GM23338 (cell line): ENCODE measurements around the gene MAP3K5. TPM values are rescaled to one million over a fixed set of nuclear protein-coding genes. Genes with fewer than 3 reads are reported as not detected.

Experiments
- ATAC-seq: fragments of 200-7000 bp; cut with Tn5 transposase; 3 replicates; pipeline ENCODE4 v1.9.1; 2020
- DNase-seq: peaks from one replicate; pipeline ENCODE4 v3.0.0-alpha.2; 2015; ENCODE audit warnings: low spot score
- H2AFZ ChIP-seq: fragments of 200-600 bp; sonication (generic); 2 replicates; pipeline ENCODE4 v1.8.0; 2016; ENCODE audit warnings: antibody characterized with exemption, mild to moderate bottlenecking, moderate library complexity
- H3F3A ChIP-seq: fragments of 200-600 bp; sonication (generic); replicated peaks from 2 replicates; pipeline ENCODE4 v1.8.0; 2017; ENCODE audit warnings: antibody characterized with exemption, mixed run types, low read depth
- H3K27ac ChIP-seq: fragments of 200-600 bp; sonication (generic); 2 replicates; pipeline ENCODE4 v1.6.1; 2016; ENCODE audit warnings: low read depth
- H3K27me3 ChIP-seq: fragments of 200-600 bp; sonication (generic); 2 replicates; pipeline ENCODE4 v1.8.0; 2016; ENCODE audit warnings: mild to moderate bottlenecking, mixed run types, moderate library complexity; ENCODE audit not compliant: insufficient read depth
- H3K36me3 ChIP-seq: fragments of 200-600 bp; sonication (generic); 2 replicates; pipeline ENCODE4 v1.8.0; 2016; ENCODE audit warnings: mild to moderate bottlenecking; ENCODE audit not compliant: insufficient read depth
- H3K4me1 ChIP-seq: fragments of 200-600 bp; sonication (generic); 2 replicates; pipeline ENCODE4 v1.8.0; 2016; ENCODE audit warnings: mild to moderate bottlenecking, moderate library complexity; ENCODE audit not compliant: insufficient read depth
- H3K4me2 ChIP-seq: fragments of 200-600 bp; sonication (generic); 2 replicates; pipeline ENCODE4 v1.7.1; 2017; ENCODE audit warnings: mixed run types
- H3K4me3 ChIP-seq: fragments of 200-600 bp; sonication (generic); 2 replicates; pipeline ENCODE4 v1.6.1; 2016; ENCODE audit warnings: mixed run types
- H3K79me2 ChIP-seq: fragments of 200-600 bp; sonication (generic); replicated peaks from 2 replicates; pipeline ENCODE4 v1.8.0; 2017; ENCODE audit warnings: mild to moderate bottlenecking; ENCODE audit not compliant: insufficient read depth
- H3K9me2 ChIP-seq: fragments of 200-600 bp; sonication (generic); 2 replicates; pipeline ENCODE4 v1.8.0; 2017; ENCODE audit not compliant: insufficient read depth
- H4K20me1 ChIP-seq: fragments of 200-600 bp; sonication (generic); replicated peaks from 2 replicates; pipeline ENCODE4 v1.8.0; 2017; ENCODE audit warnings: mild to moderate bottlenecking; ENCODE audit not compliant: insufficient read depth
- H3K27ac Mint-ChIP-seq: 2 replicates; pipeline ENCODE4 v1.8.0; 2020; ENCODE audit warnings: inconsistent platforms, mild to moderate bottlenecking, moderate library complexity, mixed read lengths
- H3K27me3 Mint-ChIP-seq: 3 replicates; pipeline ENCODE4 v1.8.0; 2022; ENCODE audit warnings: low read depth, mild to moderate bottlenecking, moderate library complexity, mixed read lengths, inconsistent platforms; ENCODE audit not compliant: insufficient read depth, poor library complexity
- H3K36me3 Mint-ChIP-seq: 3 replicates; pipeline ENCODE4 v1.8.0; 2021; ENCODE audit warnings: low read depth, mild to moderate bottlenecking, inconsistent platforms, moderate library complexity, mixed read lengths
- H3K4me1 Mint-ChIP-seq: 3 replicates; pipeline ENCODE4 v1.8.0; 2020; ENCODE audit warnings: mild to moderate bottlenecking, inconsistent platforms, mixed read lengths
- H3K4me3 Mint-ChIP-seq: 3 replicates; pipeline ENCODE4 v1.8.0; 2021; ENCODE audit warnings: moderate library complexity, mild to moderate bottlenecking, inconsistent platforms, mixed read lengths
- H3K9me3 Mint-ChIP-seq: 3 replicates; pipeline ENCODE4 v1.8.0; 2020; ENCODE audit warnings: moderate library complexity, mild to moderate bottlenecking, inconsistent platforms, mixed read lengths
- CREB1 ChIP-seq: fragments of 250-450 bp; sonication (Bioruptor Pico); IDR thresholded peaks from 2 replicates; pipeline ENCODE4 v1.5.0; 2020; ENCODE audit warnings: low read depth, mild to moderate bottlenecking, moderate library complexity
- EZH2 ChIP-seq: fragments of 200-600 bp; sonication (generic); IDR thresholded peaks from one replicate; pipeline ENCODE4 v1.8.0; 2017; ENCODE audit warnings: antibody characterized with exemption, mild to moderate bottlenecking, low read depth; ENCODE audit not compliant: unreplicated experiment
- EZH2phosphoT487 ChIP-seq: fragments of 200-600 bp; sonication (generic); IDR thresholded peaks from one replicate; pipeline ENCODE4 v1.8.1; 2018; ENCODE audit warnings: antibody characterized with exemption; ENCODE audit not compliant: unreplicated experiment
- JUNB ChIP-seq: IDR thresholded peaks from one replicate; pipeline ENCODE4 v1.6.1; 2016; ENCODE audit warnings: antibody characterized with exemption; ENCODE audit not compliant: unreplicated experiment
- NANOG ChIP-seq: IDR thresholded peaks from 2 replicates; pipeline ENCODE4 v1.6.1; 2016; ENCODE audit warnings: antibody characterized with exemption, borderline replicate concordance
- POLR2AphosphoS5 ChIP-seq: IDR thresholded peaks from 2 replicates; pipeline ENCODE4 v1.6.1; 2016; ENCODE audit warnings: antibody characterized with exemption, low read depth
- STAT1 ChIP-seq: IDR thresholded peaks from one replicate; pipeline ENCODE4 v1.6.1; 2016; ENCODE audit warnings: antibody characterized with exemption; ENCODE audit not compliant: unreplicated experiment
- ZNF114 ChIP-seq: fragments of 250-450 bp; sonication (Bioruptor Pico); IDR thresholded peaks from 2 replicates; pipeline ENCODE4 v1.5.0; 2020; ENCODE audit warnings: mild to moderate bottlenecking, moderate library complexity
- ZNF331 ChIP-seq: fragments of 250-450 bp; sonication (Bioruptor Pico); IDR thresholded peaks from 2 replicates; pipeline ENCODE4 v1.5.0; 2020; ENCODE audit warnings: low read depth, mild to moderate bottlenecking, moderate library complexity
- polyA plus RNA-seq: library from polyadenylated mRNA; unstranded; fragments of >200 nt; fragmentation: Nextera tagmentation; extraction: Ambion mirVana; gene quantifications from 2 replicates; pipeline ENCODE4 v1.2.1, GENCODE V29; 2016
- total RNA-seq: library from RNA; depleted of rRNA; stranded (reverse); fragments of >200 nt; shearing (Covaris generic); gene quantifications from 2 replicates; pipeline ENCODE4 v1.2.3, GENCODE V29; 2014
- TF ChIP-seq, protein P1 (sequence below): fragments of 250-450 bp; sonication (Bioruptor Pico); IDR thresholded peaks from 2 replicates; pipeline ENCODE4 v1.5.0; 2020; ENCODE audit warnings: mild to moderate bottlenecking, moderate library complexity
- TF ChIP-seq, protein P2 (sequence below): IDR thresholded peaks from 2 replicates; pipeline ENCODE4 v1.6.1; 2016; ENCODE audit warnings: antibody characterized with exemption
- TF ChIP-seq, protein P3 (sequence below): IDR thresholded peaks from one replicate; pipeline ENCODE4 v1.6.1; 2018; ENCODE audit warnings: antibody characterized with exemption; ENCODE audit not compliant: unreplicated experiment
- TF ChIP-seq, protein P4 (sequence below), 2 experiments: fragments of 200-600 bp in 1 of 2; sonication (generic) in 1 of 2; conservative IDR thresholded peaks; 2 replicates each; pipeline versions ENCODE4 v1.5.1 to v1.6.1; 2016 to 2017; ENCODE audit warnings: antibody characterized with exemption in 2 of 2, low read depth in 2 of 2, mild to moderate bottlenecking in 2 of 2, moderate library complexity in 1 of 2

MAP3K5 gene
- total and polyA plus RNA-seq, 2 experiments from 2014 or later, result 0.76 to 2.8 TPM

DNA sequence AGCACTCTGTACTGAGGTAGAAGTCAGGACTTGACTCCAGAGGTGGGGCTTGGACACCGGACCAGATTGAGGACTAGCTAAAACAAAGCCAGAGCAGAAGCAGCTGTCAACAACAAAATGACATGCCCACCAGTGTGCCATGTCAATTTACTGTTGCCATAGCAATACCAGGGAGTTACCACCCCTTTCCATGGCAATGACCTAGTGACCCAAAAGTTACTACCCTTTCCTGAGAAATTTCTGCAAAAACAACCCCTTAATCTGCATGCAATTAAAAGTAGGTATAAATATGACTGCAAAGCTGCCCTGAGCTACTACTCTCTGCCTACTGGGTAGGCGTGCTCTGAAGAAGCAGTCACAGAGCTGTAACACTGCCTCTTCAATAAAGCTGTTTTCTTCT, 21.0 kb downstream of the MAP3K5 start:
- TF ChIP-seq STAT1 (no peak), NANOG (no peak), POLR2AphosphoS5 (no peak), CREB1 (CRISPR knock-in tag) (no peak), ZNF331 (CRISPR knock-in tag) (no peak), EZH2 (no peak), ZNF114 (CRISPR knock-in tag) (no peak), EZH2phosphoT487 (no peak), JUNB (no peak)
- TF ChIP-seq, protein P1, sequence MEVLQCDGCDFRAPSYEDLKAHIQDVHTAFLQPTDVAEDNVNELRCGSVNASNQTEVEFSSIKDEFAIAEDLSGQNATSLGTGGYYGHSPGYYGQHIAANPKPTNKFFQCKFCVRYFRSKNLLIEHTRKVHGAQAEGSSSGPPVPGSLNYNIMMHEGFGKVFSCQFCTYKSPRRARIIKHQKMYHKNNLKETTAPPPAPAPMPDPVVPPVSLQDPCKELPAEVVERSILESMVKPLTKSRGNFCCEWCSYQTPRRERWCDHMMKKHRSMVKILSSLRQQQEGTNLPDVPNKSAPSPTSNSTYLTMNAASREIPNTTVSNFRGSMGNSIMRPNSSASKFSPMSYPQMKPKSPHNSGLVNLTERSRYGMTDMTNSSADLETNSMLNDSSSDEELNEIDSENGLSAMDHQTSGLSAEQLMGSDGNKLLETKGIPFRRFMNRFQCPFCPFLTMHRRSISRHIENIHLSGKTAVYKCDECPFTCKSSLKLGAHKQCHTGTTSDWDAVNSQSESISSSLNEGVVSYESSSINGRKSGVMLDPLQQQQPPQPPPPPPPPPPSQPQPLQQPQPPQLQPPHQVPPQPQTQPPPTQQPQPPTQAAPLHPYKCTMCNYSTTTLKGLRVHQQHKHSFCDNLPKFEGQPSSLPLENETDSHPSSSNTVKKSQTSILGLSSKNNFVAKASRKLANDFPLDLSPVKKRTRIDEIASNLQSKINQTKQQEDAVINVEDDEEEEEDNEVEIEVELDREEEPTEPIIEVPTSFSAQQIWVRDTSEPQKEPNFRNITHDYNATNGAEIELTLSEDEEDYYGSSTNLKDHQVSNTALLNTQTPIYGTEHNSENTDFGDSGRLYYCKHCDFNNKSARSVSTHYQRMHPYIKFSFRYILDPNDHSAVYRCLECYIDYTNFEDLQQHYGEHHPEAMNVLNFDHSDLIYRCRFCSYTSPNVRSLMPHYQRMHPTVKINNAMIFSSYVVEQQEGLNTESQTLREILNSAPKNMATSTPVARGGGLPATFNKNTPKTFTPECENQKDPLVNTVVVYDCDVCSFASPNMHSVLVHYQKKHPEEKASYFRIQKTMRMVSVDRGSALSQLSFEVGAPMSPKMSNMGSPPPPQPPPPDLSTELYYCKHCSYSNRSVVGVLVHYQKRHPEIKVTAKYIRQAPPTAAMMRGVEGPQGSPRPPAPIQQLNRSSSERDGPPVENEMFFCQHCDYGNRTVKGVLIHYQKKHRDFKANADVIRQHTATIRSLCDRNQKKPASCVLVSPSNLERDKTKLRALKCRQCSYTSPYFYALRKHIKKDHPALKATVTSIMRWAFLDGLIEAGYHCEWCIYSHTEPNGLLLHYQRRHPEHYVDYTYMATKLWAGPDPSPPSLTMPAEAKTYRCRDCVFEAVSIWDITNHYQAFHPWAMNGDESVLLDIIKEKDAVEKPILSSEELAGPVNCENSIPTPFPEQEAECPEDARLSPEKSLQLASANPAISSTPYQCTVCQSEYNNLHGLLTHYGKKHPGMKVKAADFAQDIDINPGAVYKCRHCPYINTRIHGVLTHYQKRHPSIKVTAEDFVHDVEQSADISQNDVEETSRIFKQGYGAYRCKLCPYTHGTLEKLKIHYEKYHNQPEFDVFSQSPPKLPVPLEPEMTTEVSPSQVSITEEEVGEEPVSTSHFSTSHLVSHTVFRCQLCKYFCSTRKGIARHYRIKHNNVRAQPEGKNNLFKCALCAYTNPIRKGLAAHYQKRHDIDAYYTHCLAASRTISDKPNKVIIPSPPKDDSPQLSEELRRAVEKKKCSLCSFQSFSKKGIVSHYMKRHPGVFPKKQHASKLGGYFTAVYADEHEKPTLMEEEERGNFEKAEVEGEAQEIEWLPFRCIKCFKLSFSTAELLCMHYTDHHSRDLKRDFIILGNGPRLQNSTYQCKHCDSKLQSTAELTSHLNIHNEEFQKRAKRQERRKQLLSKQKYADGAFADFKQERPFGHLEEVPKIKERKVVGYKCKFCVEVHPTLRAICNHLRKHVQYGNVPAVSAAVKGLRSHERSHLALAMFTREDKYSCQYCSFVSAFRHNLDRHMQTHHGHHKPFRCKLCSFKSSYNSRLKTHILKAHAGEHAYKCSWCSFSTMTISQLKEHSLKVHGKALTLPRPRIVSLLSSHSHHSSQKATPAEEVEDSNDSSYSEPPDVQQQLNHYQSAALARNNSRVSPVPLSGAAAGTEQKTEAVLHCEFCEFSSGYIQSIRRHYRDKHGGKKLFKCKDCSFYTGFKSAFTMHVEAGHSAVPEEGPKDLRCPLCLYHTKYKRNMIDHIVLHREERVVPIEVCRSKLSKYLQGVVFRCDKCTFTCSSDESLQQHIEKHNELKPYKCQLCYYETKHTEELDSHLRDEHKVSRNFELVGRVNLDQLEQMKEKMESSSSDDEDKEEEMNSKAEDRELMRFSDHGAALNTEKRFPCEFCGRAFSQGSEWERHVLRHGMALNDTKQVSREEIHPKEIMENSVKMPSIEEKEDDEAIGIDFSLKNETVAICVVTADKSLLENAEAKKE (CRISPR knock-in tag), result no peak
- TF ChIP-seq, protein P2, sequence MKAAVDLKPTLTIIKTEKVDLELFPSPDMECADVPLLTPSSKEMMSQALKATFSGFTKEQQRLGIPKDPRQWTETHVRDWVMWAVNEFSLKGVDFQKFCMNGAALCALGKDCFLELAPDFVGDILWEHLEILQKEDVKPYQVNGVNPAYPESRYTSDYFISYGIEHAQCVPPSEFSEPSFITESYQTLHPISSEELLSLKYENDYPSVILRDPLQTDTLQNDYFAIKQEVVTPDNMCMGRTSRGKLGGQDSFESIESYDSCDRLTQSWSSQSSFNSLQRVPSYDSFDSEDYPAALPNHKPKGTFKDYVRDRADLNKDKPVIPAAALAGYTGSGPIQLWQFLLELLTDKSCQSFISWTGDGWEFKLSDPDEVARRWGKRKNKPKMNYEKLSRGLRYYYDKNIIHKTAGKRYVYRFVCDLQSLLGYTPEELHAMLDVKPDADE, result no peak
- TF ChIP-seq, protein P3, sequence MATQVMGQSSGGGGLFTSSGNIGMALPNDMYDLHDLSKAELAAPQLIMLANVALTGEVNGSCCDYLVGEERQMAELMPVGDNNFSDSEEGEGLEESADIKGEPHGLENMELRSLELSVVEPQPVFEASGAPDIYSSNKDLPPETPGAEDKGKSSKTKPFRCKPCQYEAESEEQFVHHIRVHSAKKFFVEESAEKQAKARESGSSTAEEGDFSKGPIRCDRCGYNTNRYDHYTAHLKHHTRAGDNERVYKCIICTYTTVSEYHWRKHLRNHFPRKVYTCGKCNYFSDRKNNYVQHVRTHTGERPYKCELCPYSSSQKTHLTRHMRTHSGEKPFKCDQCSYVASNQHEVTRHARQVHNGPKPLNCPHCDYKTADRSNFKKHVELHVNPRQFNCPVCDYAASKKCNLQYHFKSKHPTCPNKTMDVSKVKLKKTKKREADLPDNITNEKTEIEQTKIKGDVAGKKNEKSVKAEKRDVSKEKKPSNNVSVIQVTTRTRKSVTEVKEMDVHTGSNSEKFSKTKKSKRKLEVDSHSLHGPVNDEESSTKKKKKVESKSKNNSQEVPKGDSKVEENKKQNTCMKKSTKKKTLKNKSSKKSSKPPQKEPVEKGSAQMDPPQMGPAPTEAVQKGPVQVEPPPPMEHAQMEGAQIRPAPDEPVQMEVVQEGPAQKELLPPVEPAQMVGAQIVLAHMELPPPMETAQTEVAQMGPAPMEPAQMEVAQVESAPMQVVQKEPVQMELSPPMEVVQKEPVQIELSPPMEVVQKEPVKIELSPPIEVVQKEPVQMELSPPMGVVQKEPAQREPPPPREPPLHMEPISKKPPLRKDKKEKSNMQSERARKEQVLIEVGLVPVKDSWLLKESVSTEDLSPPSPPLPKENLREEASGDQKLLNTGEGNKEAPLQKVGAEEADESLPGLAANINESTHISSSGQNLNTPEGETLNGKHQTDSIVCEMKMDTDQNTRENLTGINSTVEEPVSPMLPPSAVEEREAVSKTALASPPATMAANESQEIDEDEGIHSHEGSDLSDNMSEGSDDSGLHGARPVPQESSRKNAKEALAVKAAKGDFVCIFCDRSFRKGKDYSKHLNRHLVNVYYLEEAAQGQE, result no peak
- TF ChIP-seq, protein P4, sequence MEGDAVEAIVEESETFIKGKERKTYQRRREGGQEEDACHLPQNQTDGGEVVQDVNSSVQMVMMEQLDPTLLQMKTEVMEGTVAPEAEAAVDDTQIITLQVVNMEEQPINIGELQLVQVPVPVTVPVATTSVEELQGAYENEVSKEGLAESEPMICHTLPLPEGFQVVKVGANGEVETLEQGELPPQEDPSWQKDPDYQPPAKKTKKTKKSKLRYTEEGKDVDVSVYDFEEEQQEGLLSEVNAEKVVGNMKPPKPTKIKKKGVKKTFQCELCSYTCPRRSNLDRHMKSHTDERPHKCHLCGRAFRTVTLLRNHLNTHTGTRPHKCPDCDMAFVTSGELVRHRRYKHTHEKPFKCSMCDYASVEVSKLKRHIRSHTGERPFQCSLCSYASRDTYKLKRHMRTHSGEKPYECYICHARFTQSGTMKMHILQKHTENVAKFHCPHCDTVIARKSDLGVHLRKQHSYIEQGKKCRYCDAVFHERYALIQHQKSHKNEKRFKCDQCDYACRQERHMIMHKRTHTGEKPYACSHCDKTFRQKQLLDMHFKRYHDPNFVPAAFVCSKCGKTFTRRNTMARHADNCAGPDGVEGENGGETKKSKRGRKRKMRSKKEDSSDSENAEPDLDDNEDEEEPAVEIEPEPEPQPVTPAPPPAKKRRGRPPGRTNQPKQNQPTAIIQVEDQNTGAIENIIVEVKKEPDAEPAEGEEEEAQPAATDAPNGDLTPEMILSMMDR (conservative IDR thresholded peaks at IDR 0.05; ENCODE audit: low read depth in 2 of 2), result no peak
- no peaks in the 10 kb centered on the region for H4K20me1 ChIP-seq
- no peaks in the 10 kb centered on the region for H3K27me3 Mint-ChIP-seq
- H3K9me3 Mint-ChIP-seq, result no peaks in the 10 kb centered on the region
- H3K27ac Mint-ChIP-seq, result no peak overlapping the region
- H3K36me3 Mint-ChIP-seq, result no peaks in the 10 kb centered on the region
- peaks cover 9% of the 10 kb centered on the region; the same call in 1 of the 2 replicates for H3K4me1 ChIP-seq
- H3K4me3 Mint-ChIP-seq, result no peak overlapping the region
- no peaks in the 10 kb centered on the region for H3K79me2 ChIP-seq
- ATAC-seq, result no peak
- no peak overlapping the region for H3K27ac ChIP-seq
- no peaks in the 10 kb centered on the region for H3F3A ChIP-seq
- no peaks in the 10 kb centered on the region for H3K9me2 ChIP-seq
- H2AFZ ChIP-seq, result no peak overlapping the region
- H3K4me3 ChIP-seq, result no peak overlapping the region
- H3K27me3 ChIP-seq, result no peaks in the 10 kb centered on the region
- no peak overlapping the region for H3K4me2 ChIP-seq
- DNase-seq, result no peak
- no peaks in the 10 kb centered on the region for H3K36me3 ChIP-seq
- peaks cover 17% of the 10 kb centered on the region; the same call in 2 of the 3 replicates for H3K4me1 Mint-ChIP-seq
